Activated CD8-positive, alpha-beta memory T cell treated with anti-CD3 and anti-CD28 coated beads for 36 hours (primary cell): ENCODE results near the gene ADH5. TPM values are rescaled to one million over a fixed set of nuclear protein-coding genes. Genes with fewer than 3 reads are reported as not detected.
"Not testable (repeated sequence)": the region's sequence is repeated elsewhere in the genome, so short reads cannot be mapped to it uniquely, and the experiment has no call there.

ENCODE experiments used
- CTCF ChIA-PET: fragments of 350-600 bp; sonication (Branson Sonifier 250); formaldehyde crosslinking; loops from one replicate; lab custom pipeline; 2021; ENCODE audit warnings: antibody characterized with exemption; lab: Charles Lee
- POLR2A ChIA-PET: fragments of 350-600 bp; sonication (Branson Sonifier 250); formaldehyde crosslinking; loops from one replicate; lab custom pipeline; 2021; ENCODE audit warnings: antibody characterized with exemption; lab: Charles Lee
- total RNA-seq, 2 experiments: library from RNA; stranded (reverse); gene quantifications; one replicate each; pipeline ENCODE4 v1.2.3, GENCODE V29; 2021

ADH5 gene
- 100 to 1,000 TPM; 108 to 109 TPM for total RNA-seq

DNA sequence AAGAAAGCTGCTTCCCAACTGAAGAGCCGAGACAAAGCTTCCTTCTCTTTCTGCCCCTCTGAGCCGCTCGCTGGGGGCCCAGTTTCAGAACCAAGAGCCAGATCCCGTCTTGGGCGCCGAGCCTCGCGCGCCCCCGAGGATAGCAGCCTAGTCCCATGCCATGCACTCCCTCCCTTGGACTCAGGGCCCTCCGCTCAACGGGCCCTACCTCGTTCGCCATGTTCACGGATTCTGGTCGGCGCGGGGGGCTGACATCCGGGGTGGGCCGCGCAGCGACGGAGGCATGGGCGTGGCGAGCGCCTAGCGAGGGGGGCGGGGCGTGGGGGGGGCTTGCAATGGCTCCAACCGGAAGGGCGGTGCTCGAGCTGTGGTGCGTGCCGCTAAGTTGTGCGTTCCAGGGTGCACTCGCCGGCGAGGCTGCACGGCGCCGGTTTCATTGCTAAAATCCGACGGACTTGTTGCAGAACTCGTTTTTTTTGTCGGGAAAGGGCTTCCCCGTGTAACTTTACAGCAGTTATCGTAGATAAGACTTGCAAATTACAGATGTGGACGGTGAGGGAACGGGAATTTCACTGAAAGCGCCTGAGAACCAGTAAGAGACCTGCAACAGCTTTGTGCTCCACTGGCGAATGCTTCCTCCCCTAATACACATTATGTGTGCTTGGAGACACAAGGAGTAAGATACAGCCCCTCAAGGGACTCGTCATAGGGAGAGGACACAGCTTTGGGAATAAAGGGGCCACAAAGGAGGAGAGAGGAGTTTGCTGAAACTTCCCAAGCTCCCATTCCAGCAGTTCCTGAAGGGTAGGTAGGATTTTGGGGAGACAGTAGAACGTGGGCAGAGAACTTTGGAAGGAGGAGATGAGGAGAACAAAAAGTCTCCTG is at the start of gene ADH5:
Gene ADH5 (minus strand): TSS at position 308 of the 885 bp plus-strand sequence. CDS start 88 bp downstream, at position 220.
- POLR2A ChIA-PET: interaction anchor here (0.5 to 2.7 kb wide), 9 partner anchors 15 to 827 kb away, joined by 3 to 33 read pairs (median 3); partner anchors contain the start of genes METAP1 and RAP1GDS1

DNA sequence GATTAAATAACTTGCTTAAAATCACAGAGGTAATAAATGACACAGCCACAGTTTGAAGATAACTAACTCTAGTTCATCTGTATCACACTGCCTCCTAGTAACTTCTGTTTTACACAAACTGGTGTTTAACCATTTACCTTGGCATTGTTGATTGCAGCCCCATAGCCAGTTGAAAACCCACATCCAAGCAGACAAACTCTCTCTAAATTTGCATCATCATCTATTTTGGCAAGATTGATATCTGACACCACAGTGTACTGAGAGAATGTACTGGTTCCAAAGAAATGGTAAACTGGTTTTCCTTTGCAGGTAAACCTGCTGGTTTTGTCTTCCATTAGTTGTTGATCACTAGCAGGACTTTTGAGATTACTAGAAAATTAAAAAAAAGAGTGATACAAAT is 47.7 kb upstream of the ADH5 start:
- POLR2A ChIA-PET: no interaction called here
- CTCF ChIA-PET: no interaction called here

More for the DNA sequence above, at the start of gene ADH5:
- CTCF ChIA-PET: interaction anchor here (0.8 to 1.7 kb wide), 2 partner anchors 33 to 94 kb away, joined by 4 to 6 read pairs; partner anchors contain the start of gene METAP1

DNA sequence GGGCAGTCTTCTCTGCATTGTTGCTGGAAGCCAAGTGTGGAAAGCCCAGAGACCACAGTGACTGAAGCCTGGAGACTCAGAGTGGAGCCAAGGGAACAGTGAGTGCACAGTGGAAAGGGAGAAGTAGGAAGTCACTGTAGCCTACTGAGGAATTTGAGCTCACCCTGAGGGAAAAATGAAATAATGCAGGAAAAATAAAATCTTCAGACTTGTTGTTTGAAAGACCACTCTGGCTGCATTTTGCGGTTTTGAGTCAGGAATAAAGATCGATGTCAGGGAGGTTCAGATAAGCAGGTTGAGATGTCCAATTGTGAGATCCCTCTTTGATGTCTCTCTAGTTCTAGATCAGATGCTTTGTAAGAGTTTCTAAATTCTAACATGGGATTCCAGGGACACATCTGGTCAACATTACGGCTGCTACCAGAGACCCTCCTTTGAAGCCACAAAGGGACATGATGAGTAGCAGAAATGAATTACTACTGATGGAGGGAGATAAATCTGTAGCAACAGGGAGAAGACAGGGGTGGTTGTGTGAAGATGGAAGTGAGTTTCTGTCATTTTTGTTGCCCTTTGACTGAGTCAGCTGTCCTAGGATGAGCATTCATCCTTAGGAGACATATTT is 47.1 kb upstream of the ADH5 start:
- POLR2A ChIA-PET: no interaction called here
- CTCF ChIA-PET: no interaction called here

DNA sequence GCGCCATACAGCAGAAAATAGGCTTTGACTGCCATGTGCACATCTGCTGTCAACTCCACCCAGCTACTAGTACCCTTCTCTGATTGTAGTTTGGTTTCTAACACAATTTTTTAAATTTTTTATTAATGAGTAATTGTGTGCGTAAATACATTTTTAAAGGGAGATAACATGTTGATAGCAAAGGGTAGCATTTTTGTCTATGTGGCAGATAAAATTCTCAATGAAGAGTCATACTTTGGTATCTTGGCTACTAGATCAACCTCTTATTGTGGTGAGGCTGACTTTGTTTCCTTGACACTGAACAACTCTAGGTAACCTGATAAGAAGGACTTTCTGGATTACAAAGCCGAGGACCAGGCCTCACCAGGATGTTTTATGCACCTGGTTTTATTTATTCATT is 46.0 kb upstream of the ADH5 start:
- ChIA-PET POLR2A (no interaction called here), CTCF (no interaction called here)

DNA sequence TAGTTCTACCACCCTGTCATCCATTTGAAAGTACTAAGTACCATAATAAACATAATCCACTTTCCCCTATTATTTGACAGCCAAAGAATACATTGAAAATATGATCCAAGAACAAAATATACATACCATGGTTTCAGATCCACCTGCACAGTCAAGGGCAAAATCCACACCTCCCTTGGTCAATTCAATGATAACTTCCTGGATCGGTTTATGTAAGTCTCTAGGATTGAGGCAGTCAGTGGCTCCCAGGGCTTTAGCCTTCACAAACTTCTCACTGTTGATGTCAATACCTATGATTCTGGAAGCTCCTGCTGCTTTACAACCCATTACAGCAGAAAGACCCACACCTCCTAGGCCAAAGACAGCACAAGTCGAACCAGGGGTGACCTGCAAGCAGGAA is 42.8 kb upstream of the ADH5 start:
- ChIA-PET POLR2A (no interaction called here), CTCF (no interaction called here)

DNA sequence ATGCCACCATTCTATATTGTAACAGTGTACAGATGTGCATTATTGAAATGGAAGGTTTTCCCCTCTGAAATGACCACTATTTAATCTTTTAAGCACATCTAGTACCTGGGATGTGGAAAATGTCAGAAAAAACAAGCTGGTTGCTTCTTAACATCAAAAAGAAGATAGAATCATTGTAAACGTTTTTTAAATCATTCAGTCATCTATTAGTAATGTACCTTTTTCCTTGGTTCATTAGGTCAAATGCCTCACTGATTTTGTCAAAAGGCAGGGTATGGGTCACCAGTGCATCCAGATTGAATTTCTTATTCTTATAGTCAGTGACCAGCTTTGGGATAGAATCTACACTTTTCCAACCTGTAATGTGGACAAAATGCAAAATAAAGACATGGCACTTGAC is 37.8 kb upstream of the ADH5 start:
- POLR2A ChIA-PET: no interaction called here
- CTCF ChIA-PET: no interaction called here

DNA sequence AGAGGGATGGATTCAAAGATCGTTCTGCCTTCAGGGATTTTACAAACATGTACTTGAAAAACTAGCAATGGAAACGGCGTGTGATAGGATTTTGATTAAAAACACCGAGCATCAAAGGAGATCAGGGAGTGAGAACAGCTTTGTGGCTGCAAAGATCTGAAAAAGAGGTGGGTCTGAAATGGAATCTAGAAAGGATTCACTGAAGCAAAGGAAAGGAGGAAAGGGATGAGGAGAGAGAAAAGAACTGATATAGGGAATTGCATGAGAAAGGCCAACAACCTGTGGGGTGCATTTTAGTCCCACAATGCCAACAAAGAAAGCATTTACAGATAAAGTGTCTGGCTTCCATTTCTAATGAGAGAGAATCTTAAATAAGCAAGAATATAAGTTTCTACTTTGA is 32.4 kb upstream of the ADH5 start:
- POLR2A ChIA-PET: no interaction called here
- CTCF ChIA-PET: no interaction called here

DNA sequence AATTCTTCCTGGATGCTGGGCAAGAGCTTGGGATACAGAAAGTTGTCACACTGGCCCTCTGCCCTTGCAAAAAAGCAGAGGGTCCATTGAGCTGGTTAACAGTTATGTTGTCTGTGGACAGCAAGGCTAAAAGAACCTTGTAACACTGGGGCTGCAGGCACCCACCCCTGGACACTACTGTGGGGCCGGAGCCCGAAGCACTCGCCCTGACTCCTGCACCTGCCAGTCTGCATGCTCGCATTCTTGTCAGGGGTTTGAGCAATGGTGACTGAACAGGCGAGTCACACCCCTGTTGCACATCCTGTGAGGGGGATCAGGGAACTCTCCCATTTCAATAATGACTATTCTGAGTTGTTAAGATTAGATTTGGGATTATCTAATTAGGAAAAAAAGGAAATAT is 31.9 kb upstream of the ADH5 start:
- CTCF ChIA-PET: no interaction called here

DNA sequence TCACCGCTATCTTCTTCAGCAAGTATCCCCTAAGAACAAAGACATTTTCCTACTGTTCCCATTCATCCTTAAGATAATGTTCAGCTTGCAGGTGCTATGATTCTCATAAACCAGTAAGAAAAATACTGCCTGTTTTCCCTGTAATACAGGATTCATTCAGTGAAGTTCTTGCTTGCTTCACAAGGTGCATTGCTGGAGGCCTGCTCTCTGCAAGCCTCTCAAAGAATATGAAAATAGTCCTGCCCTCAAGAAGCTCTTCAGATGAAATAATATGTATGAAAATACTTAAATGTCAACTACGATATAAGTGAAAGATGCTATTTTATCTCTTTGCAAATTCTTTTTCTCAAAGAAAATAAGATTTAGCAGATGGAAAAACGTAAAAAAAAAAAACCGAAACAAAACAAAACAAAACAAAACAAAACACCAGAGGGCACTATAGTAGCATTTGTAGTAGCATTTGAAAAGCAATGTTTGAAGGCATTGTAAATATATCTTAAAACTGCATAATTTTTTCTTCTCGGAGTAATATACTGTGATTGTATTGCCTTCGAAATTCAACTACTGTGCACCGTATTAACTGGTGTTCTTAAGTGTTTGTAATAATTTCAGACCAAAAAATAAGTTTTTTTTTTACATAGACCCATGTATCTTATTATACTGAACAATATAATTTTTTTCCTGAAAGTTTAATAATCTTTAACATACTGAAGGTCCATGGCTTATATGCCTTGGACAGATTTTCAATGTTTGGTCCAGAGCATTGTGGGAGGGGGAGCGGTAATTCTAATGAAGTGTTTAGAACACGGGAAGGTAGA is 29.5 kb upstream of the ADH5 start:
- CTCF ChIA-PET: interaction anchor here (0.7 to 1.4 kb wide), 2 partner anchors 287 to 730 kb away, joined by 3 read pairs; no protein-coding TSS in a partner anchor

More for the DNA sequence above, 31.9 kb upstream of the ADH5 start:
- POLR2A ChIA-PET: no interaction called here

DNA sequence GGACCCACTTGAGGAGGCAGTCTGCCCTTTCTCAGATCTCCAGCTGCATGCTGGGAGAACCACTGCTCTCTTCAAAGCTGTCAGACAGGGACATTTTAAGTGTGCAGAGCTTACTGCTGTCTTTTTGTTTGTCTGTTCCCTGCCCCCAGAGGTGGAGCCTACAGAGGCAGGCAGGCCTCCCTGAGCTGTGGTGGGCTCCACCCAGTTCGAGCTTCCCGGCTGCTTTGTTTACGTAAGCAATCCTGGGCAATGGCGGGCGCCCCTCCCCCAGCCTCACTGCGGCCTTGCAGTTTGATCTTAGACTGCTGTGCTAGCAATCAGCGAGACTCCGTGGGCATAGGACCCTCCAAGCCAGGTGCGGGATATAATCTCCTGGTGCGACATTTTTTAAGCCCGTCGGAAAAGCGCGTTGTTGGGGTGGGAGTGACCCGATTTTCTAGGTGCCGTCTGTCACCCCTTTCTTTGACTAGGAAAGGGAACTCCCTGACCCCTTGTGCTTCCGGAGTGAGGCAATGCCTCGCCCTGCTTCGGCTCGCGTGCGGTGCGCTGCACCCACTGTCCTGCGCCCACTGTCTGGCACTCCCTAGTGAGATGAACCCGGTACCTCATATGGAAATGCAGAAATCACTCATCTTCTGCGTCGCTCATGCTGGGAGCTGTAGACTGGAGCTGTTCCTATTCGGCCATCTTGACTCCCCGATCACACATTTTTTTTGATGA is 28.7 kb upstream of the ADH5 start:
- POLR2A ChIA-PET: not testable (repeated sequence)
- CTCF ChIA-PET: interaction anchor here (0.7 to 1.4 kb wide), 3 partner anchors 288 to 729 kb away, joined by 3 read pairs; no protein-coding TSS in a partner anchor

More for the DNA sequence above, 29.5 kb upstream of the ADH5 start:
- POLR2A ChIA-PET: no interaction called here

DNA sequence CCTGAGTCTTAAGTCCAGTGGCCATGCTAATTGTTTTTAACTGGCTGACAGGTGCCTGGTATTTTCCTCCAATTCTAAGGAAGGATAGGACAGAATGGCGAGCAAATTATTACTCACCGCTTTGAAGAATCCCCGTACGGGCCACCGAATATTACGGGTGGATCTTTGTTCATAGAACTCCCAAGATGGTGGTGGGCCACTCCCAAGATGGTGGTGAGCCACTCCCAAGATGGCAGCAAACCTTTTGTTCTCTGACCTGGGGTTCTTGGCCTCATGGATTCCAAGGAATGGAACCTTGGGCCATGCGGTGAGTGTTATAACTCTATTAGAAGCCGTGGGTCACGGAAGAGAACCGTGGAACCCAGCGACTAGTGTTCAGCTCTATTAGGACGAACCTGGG is 20.7 kb upstream of the ADH5 start:
- CTCF ChIA-PET, POLR2A ChIA-PET: not testable (repeated sequence)

DNA sequence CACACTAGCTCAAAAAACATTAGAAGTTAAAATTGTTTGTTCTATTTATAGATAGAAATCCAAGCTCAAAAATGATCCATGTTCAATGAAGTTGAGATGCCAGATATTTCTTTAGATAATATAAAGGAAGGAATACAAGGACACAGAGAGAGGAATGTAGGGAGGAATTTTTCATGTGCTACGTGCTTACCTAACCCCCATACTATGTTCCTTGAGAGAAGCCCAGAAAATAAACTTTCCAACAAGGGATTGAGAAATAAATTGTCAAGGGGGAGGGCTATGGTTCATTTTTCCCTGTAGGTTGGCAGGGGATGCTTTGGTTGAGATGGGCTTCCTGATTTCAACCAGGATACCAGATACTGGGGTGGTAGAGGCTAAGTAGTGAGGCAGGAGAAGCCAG is 15.6 kb upstream of the ADH5 start:
- CTCF ChIA-PET: no interaction called here
- POLR2A ChIA-PET: no interaction called here

DNA sequence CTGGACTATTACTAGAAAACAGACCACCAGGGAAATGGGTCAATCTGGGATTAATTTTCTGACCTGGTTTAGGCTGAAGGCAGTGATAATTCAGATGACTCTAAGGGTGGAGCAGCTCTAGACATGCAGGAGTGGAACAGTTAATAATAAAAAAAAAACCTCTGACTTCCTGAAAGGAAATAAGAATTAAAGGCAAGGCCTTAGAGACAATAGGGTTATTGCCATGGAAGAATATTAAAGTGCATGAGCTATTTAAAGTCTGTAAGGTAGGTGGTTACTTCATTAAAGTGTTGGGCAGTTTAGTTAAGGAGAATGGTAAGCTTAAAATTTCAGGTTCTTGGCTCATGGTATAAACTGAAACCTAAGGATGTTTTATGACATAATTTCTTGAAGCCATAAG is 14.6 kb upstream of the ADH5 start:
- CTCF ChIA-PET: no interaction called here
- POLR2A ChIA-PET: interaction anchor here (0.6 kb wide), 1 partner anchor 15 kb away, joined by 3 read pairs; no protein-coding TSS in a partner anchor

DNA sequence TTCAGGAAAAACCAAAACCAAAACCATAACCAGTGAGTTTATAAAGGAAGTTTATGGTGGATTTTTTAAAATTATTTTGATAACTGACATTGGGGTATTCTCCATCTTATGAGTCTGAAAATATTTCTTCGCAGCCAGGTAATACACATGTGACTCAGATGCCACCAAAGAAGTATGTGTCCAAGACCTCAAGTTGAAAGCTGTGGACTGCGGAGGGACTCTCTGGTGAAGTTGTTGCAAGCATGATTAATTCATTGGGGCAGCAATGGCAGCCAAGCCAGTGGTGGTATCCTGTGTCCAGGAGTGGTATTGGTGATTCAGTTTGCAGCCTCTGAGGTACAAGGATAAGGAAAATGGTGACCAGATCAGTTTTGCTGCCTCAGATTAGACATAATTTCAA is 14.0 kb upstream of the ADH5 start:
- CTCF ChIA-PET: no interaction called here
- POLR2A ChIA-PET: interaction anchor here (0.7 kb wide), 1 partner anchor 117 kb away, joined by 3 read pairs; no protein-coding TSS in a partner anchor

DNA sequence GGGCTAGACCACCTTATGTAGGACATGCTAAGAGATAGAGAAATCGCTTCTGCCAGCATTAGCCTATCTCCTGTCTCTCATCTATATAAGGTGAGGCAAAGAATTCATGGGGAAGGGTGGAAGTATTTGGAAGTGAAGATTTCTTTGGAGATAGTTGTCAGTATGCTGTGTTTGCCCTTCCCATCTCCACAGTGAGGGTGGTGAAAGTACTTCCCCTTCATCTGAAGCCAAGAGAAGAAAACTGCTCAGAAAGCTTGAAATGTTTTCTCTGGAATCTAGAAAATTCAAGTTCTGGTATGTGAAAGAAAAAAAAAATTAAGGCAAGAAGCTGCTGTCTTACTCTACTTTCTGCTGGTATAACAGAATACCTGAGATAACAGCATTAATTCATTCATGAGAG is 12.3 kb upstream of the ADH5 start:
- POLR2A ChIA-PET: no interaction called here
- CTCF ChIA-PET: no interaction called here

DNA sequence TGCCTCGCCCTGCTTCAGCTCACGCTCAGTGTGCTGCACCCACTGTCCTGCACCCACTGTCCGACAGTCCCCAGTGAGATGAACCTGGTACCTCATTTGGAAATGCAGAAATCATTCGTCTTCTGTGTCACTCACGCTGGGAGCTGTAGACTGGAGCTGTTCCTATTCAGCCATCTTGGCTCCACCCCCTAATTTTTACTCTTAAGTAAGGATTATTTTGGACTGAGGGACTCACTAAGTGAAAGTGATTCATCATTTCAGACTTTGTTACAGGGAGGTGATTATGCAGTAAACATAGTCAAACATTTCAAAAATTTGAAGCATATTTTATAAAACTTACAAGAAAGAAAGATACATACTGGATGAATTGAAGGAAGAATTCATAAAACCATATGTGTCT is 11.2 kb upstream of the ADH5 start:
- CTCF ChIA-PET: not testable (repeated sequence)

DNA sequence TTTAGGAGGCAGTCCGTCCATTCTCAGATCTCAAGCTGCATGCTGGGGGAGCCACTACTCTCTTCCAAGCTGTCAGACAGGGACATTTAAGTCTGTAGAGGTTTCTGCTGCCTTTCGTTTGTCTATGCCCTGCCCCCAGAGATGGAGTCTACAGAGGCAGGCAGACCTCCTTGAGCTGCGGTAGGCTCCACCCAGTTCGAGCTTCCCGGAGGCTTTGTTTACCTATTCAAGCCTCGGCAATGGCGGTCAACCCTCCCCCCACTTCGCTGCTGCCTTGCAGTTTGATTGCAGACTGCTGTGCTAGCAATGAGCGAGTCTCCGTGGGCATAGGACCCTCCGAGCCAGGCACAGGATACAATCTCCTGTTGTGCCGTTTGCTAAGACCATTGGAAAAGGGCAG is 10.7 kb upstream of the ADH5 start:
- ChIA-PET POLR2A (no interaction called here), CTCF (no interaction called here)

More for the DNA sequence above, 11.2 kb upstream of the ADH5 start:
- POLR2A ChIA-PET: not testable (repeated sequence)

DNA sequence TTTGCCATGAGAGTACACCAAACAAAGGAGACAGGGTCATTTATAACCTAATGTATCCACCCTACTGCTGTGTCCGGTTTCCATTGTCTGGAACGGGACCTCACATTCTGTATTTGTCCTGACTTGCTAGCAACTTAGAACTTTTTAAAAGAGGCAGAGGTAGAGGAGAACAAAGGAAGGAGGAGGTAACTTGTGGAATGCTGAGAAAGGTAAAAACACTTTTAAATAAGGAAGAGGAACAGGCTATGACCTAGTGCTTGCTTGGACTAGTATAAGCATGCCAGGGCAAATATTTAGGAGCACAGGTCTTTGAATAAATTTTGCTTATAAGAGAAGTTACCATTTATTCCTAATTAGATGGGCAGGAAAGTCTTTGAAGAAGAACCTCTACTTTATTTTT is 3.3 kb upstream of the ADH5 start:
- POLR2A ChIA-PET, CTCF ChIA-PET: not testable (repeated sequence)

DNA sequence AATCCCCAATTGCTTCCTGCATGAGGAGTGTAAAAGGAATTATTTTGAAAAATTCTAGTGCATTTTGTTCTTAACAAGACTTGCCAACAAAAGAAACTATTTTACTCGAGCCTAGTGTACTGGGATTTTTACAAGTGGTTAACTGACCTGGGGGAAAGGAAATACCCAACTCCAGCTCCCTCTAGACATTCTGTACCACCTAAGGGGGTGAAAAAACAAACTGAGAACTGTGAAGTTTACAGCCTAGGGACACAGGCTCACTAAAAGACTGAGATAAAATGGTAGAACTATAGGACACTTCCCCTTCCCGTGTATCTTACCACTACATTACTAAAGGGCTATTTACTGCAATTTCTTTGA is 2.6 kb upstream of the ADH5 start:
- POLR2A ChIA-PET: no interaction called here
- CTCF ChIA-PET: no interaction called here
